Measurements from ENCODE around the gene TTBK1. TPM values are rescaled to one million over a fixed set of nuclear protein-coding genes. Genes with fewer than 3 reads are reported as not detected.

TTBK1 gene
- total RNA-seq, 1 donor from 2014 or later, result not detected

DNA sequence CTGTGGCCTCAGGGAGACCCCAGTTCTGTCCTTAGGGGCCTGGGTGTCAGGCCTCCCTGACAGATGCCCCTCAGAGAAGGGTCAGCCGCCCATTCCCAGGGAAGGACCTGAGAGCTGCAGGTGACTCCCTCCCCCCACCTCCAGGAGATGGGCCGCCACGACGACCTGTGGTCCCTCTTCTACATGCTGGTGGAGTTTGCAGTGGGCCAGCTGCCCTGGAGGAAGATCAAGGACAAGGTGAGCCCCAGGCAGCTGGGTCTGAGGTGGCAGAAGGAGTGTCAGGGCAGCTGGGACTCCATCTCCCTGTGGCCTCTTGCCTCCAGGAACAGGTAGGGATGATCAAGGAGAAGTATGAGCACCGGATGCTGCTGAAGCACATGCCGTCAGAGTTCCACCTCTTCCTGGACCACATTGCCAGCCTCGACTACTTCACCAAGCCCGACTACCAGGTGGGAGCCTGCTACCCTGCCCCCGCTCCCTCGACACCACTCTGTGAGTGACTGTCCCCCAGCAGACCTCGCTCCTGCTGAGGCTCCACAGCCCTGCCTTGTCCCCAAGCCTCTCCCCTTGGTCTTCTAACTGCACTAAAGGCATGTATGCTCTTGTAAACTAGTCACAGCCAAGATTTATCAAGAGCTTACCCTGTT, 12.2 kb downstream of the TTBK1 start:
- no peaks in the 10 kb centered on the region for H3K27me3 ChIP-seq
- no peak for DNase-seq (ENCODE audit: low spot score in 2 of 2)

DNA sequence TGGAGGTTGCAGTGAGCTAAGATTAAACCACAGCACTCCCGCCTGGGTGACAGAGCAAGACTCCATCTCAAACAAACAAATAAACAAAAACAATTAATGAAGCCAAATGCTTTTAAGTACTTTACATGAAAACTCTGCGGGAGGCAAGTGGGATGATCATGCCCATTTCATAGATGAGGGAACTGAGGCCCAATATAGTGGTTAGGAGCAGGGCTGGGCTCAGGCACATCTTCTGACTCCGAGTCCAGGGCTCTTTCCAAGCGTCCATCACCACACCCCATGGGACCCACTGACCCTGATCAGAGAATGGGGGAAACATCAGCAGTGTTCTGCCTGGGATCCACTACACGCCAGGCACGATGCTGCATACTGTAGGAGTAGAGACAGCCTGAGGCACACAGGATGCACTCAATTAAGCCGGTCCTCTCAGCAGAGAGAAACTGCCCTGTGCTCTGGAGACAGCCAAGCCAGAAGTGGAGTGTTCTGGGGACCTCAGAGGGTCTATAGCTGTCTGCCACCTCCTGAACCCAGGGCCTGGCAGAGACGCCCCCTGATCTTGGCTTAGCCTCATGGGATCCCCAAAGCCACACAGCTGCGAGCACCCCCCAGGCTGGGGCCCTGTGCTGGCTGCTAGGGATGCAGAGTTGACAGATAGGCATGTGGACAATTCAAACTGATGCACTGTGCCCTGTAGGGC, 13.5 kb downstream of the TTBK1 start:
- Histone ChIP-seq H3K27me3 (no peaks in the 10 kb centered on the region), H3K36me3 (no peaks in the 10 kb centered on the region), H3K27ac (no peak overlapping the region), H3K4me3 (no peak overlapping the region), H3K9me3 (no peaks in the 10 kb centered on the region), H3K4me1 (no peaks in the 10 kb centered on the region)
- no peak for TF ChIP-seq CTCF (IDR thresholded peaks at IDR 0.05)
- intact Hi-C loops (cut with DNase I), result no loop called here
- no peak for DNase-seq (ENCODE audit: low spot score in 2 of 2)

More for the DNA sequence above, 12.2 kb downstream of the TTBK1 start:
- Histone ChIP-seq H3K9me3 (no peaks in the 10 kb centered on the region), H3K36me3 (no peaks in the 10 kb centered on the region), H3K4me3 (no peak overlapping the region), H3K27ac (no peak overlapping the region), H3K4me1 (no peaks in the 10 kb centered on the region)
- TF ChIP-seq CTCF (IDR thresholded peaks at IDR 0.05), result no peak
- intact Hi-C loops (cut with DNase I), result no loop called here

- H3K9me3 ChIP-seq, result no peaks in the 10 kb centered on the region
- H3K4me1 ChIP-seq, result no peaks in the 10 kb centered on the region
- H3K4me3 ChIP-seq, result no peak overlapping the region
- intact Hi-C loops (cut with DNase I), result no loop called here
- DNase-seq (ENCODE audit: low spot score in 2 of 2), result no peak
- no peaks in the 10 kb centered on the region for H3K36me3 ChIP-seq
- H3K27me3 ChIP-seq, result no peaks in the 10 kb centered on the region
- H3K27ac ChIP-seq, result no peak overlapping the region
- no peak for TF ChIP-seq CTCF (IDR thresholded peaks at IDR 0.05)
These were observed 14.3 kb downstream of the TTBK1 start for GRCh38 chr6:43257367-43258145.

DNA sequence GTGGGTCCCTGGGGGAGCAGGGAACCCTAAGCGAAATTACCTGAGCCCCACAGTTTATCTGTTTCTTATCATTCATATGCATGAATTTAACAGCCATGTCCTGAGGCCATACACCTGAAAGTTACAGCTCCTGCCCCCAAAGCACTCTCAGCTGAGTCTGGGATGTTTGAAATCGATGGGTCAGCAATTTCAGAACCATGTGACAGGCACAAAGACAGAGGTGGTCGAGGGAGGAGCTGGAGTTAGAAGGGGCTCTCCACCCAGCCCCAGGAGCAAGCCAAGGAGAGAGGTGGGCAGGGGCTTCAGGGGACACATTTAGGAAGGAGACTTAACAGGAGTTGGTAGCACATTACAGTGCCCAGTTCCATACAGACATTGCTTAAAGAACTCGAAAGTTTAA, 14.9 kb downstream of the TTBK1 start:
- Histone ChIP-seq H3K4me3 (no peak overlapping the region), H3K9me3 (no peaks in the 10 kb centered on the region), H3K27me3 (no peaks in the 10 kb centered on the region), H3K36me3 (no peaks in the 10 kb centered on the region), H3K27ac (no peak overlapping the region), H3K4me1 (no peaks in the 10 kb centered on the region)
- no peak for DNase-seq (ENCODE audit: low spot score in 2 of 2)
- intact Hi-C loops (cut with DNase I), result no loop called here
- no peak for TF ChIP-seq CTCF (IDR thresholded peaks at IDR 0.05)

GRCh38 chr6:43258807-43259686, 15.8 kb downstream of the TTBK1 start:
- no peak for TF ChIP-seq CTCF (IDR thresholded peaks at IDR 0.05)
- no peaks in the 10 kb centered on the region for H3K9me3 ChIP-seq
- H3K4me1 ChIP-seq, result no peaks in the 10 kb centered on the region
- DNase-seq (ENCODE audit: low spot score in 2 of 2), result no peak
- no peaks in the 10 kb centered on the region for H3K36me3 ChIP-seq
- intact Hi-C loops (cut with DNase I), result no loop called here
- H3K27me3 ChIP-seq, result no peaks in the 10 kb centered on the region
- H3K27ac ChIP-seq, result no peak overlapping the region
- H3K4me3 ChIP-seq, result no peak overlapping the region
